NCI-H69 (cell line): Measurements from ENCODE around the gene LRRK1.
"Not testable (repeated sequence)": the region's sequence is repeated elsewhere in the genome, so short reads cannot be mapped to it uniquely, and the experiment has no call there.

ENCODE experiments used
- DNase-seq: peaks from one replicate; lab custom pipeline; 2025; lab: John Stamatoyannopoulos, UW

LRRK1 gene

DNA sequence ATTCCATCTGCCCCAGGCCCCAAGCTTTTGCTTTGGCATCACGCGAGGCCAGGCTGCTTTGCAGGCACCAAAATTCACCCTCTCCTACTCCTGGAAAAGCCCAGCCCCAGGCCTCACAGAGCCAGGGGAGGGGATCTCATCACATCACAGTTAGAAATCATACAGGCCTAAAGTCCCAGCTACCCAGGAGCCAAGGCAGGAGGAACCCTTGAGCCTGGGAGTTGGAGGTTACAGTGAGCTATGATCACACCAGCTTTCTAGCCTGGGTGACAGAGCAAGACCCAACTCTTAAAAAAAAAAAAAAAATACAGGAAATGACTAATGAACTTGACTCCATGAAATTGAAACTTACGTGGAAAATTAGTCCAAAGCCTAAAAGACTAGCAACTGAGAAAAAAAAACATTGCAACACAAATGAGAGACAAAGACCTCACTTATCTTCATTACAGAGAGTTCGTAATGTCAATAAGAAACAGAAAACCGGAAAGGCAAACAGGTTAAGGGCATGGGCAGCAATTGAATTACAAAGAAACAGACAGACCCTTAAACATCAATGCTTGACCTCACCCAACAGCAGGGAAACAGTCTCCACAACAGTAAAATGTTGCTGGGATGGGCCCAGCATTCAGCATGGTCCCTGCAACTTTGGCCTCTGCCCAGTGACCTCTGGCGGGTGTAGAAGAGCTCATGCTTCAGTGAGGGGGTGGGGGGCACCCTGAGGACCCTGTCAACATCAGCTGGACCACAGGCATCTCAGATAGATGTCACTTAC lies 151.5 kb downstream of the LRRK1 start:
- peak; percentile 47 for DNase-seq

- no peak for DNase-seq
Measured at GRCh38 chr15:101071651-101072050, 152.5 kb downstream of the LRRK1 start.

DNA sequence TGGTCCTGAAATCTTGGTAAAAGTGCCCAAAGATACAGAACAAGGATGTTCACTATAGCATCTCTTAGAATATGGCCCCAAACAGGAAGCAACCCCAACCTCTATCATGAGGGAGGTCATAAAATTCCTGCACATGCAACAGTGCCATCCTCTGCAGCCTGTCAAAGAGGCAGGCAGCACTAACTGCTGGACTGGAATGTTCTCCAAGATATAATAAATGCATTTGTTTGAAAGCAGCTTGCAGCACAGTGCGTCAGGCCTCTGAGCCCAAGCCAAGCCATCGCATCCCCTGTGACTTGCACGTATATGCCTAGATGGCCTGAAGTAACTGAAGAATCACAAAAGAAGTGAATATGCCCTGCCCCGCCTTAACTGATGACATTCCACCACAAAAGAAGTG lies 153.1 kb downstream of the LRRK1 start:
- DNase-seq: not testable (repeated sequence)

GRCh38 chr15:101077806-101078668 lies 158.9 kb downstream of the LRRK1 start:
- not testable (repeated sequence) for DNase-seq

DNA sequence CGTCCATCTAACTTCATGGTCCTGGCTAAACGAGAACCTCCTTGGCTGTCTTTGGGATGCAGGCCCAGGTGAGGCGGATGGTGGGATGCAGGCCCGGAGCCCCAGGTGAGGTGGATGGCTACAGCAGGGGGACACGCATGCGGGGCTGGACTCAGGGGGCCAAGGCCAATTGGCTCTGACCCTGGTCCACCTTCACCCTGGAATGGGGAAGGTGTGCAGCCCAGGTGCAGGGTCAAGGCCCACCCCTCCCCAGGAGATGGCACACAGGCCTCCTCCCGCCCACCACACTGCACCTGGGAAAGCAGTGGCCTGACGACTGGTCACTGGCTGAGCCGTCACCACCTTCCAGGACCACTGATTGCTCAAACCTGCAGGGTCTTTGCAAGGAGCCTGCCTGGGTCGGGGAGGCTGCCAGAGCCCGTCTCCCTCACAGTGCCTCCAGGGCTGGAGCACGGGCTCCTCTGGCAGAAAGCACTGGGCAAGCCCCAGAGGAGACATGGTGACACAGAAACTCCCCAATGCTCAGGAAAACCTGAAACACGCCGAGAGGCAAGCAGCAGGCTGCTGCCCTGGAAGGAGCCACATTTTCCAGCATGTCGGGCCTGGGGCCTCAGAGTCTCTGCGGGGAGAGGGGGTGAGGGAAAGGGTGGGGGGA lies 159.6 kb downstream of the LRRK1 start:
- no peak for DNase-seq

DNA sequence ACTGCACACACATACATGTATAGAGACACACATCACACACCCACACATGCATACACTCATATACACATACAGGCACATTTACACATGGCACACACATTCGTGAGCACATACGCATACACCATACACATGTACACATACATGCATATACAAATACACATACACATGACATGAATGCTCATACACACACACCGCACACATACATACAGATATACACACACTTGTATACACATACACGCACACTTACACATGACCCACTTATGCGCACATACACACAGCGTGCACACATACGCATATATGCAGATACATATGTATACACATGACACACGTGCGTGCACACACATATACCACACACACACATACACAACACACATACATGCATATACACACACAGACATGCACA lies 162.7 kb downstream of the LRRK1 start:
- no peak for DNase-seq

DNA sequence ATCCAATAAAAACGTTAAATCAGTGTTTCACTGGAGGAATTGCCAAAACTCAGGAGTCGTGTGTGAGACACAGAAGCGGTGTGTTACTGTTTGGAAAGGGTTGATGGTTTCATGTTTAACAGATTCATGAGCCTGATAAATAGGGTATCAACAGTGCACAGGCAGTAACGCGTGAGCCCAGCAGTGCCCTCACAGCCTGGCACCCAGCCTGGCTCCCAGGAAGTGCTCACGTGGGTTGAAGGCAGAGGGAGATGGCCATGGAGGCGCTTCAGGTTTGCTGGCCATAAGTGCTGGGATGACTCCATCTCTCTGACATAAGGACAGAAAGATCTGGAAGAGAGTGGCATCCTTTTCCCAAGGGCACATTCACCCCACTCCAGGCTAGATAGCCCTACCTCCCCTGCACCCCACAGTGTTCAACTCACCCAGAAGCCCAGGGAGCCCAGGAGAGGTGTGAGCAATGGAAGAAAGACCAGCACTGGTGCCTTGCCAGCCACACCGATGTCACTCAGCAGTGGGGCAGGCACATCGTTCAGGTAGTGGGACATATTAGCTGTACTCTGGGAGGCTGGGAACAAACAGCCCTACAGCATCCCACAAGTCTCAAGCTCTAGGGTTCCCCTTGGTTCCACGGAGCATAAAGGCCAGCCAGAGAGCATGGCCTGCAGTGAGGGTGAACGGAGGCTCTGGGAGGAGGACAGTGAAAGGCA lies 164.3 kb downstream of the LRRK1 start:
- peak; percentile 12 for DNase-seq

GRCh38 chr15:101084801-101085200 lies 165.6 kb downstream of the LRRK1 start:
- DNase-seq: no peak

- DNase-seq: no peak
Measured at GRCh38 chr15:101085311-101085700, 166.1 kb downstream of the LRRK1 start.

- peak; percentile 95 for DNase-seq
Measured at GRCh38 chr15:101086394-101087171, 167.4 kb downstream of the LRRK1 start.

DNA sequence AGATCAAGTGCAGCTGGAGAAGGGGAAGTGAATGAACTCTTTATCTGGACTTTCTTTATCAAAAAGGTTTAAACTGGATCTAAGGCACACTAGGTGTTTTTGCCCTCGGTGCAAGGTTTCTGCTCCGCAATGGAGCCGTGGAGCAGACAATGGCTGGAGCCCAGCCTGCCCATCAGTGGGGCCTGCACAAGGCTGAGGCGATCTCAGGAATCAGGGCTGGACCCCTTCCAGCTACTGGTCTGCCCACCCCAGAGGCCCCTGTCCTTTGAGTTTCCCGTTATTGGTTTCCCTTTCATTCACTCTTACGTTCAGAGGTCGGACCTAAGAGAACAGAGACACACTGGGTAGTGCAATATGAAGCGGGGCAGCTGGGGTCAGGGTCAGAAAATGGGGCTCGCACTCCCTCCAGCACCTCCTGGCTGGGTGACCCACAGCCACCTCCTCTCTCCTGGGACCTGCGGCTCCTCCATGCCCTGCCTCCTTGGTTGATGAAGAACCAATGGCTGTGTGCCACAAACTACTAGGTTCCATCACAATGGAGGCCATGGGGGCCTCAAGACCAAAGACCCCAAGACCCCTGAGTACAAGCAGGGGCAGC lies 168.1 kb downstream of the LRRK1 start:
- DNase-seq: no peak

DNA sequence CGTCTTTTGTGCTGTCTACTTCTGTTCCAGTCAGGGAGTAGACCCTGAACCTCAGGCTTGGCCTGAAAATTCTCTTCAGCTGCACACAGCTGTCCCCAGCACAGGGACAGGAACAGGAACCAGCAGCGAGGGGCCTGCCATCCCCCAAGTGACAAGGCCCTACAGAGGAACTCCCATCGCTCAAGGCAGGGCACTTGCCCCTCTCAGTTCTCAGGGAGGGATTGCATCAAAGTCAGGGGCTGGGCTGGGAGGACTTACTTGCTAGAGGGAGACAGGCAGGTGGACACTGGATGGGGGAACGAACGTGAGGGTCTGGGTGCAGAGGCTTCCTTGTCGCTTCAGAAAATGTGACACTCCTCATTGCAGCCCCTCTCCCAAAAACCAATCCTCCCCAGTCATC lies 169.1 kb downstream of the LRRK1 start:
- DNase-seq: no peak

- peak; percentile 82 for DNase-seq
Measured at GRCh38 chr15:101088788-101089578, 169.8 kb downstream of the LRRK1 start.

DNA sequence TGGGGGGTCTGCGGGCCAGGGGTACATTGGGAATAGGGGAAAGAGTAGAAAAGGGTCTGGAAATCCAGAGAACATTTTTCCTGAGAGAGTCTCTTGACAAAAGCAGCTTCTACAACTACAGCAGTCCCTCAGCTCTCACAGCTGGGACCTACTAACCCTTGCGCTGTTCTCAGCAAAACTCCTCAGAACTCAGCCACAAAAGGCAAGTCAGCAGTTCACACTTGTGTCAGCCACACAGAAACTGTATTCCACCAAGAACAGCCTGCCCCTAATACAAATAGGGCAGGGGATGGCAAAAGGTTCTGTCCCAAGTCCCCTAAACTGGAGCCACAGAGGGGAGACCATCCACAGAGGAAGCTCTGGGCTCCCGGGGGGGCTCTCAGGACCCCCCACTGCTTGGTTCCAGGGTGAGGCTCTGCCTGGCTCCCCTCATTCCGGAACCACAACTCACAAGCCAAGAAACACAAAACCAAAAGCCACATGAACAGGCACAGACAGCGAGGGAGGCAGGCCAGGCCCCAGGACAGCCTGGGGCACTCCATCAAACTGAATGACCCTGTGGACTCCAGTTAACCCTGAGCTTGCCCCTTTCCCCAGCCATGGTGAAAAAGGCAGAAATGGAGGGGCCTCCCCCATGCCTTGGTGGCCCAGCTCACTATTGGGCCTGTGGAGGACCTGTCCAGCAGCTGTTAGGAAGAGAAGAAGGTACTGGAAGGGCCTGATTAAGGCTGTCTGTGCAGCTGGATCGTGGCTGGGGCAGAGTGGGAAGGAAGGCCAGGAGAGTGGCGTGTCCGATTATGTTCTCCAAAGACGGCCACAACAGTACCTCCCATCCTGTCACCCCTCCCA lies 170.6 kb downstream of the LRRK1 start:
- DNase-seq: no peak

GRCh38 chr15:101090428-101090790 lies 171.3 kb downstream of the LRRK1 start:
- DNase-seq: no peak

DNA sequence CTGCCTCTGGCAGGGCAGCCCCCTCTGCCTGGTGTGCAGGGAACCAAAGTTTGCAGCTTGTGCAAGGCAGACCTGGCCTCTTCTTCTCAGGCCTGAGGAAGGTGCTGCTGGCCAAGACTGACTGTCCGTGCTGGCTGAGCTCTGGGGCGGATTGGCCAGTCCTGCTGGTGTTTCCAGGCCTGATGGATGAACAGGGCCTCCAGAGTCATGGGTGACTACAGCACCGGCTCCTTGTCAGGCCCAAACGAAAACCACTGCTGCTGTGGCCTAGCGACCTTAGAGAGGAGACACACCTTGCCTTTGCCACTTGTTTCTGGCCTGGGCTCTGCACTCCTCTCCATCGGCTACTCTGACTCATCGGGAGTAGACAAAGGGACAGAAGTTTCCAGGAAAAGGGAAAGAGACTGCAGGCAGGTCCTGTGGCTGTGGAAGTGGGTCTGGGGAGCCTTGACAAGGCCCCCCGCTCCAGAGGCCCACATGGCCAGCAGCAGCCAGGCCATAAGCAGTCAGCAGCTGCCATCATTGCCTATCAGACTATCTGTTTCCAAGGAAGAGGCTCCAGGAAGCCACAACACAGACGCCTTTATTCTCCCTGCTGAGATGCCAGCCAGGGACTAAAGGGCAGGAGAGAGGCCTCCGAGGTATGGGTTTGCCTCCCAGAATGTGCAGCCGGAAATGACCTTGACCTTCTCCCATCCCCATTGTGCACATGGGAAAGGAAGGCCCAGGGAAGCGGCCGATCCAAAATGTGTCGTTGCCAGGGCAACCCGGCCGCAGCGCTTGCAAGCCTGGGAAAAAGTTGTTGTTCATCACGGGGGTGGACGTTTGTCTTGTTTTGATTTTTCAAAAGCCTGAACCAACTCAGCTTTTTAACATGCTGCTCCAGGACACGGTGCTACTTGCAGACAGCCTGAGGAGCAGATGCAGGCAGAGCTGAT lies 172.2 kb downstream of the LRRK1 start:
- DNase-seq: no peak

GRCh38 chr15:101092156-101092866 lies 173.2 kb downstream of the LRRK1 start:
- DNase-seq: no peak

DNA sequence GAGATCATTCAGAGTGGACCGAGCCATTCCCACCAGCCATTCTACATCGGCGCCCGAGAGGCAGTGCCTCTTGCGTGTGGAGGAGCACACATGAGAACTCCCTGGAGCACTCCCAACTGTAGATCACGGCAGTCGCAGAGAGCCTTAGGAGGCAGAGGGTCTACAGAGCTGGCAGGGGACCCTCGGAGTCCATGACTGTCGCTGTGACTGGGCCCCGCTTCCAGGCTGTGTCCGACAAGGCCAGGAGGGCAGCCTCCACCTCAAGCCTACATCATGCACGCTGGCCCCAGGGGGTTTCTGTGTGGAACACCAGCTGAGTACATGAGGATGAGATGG lies 173.7 kb downstream of the LRRK1 start:
- DNase-seq: no peak
